GM19025 (cell line): ENCODE measurements around the gene GGA2.

Experiments
- ATAC-seq: cut with Tn5 transposase; IDR thresholded peaks from one replicate; pipeline ENCODE4 v1.9.1; 2021; ENCODE audit warnings: mild to moderate bottlenecking, low read depth, moderate library complexity; ENCODE audit not compliant: unreplicated experiment

Gene GGA2

DNA sequence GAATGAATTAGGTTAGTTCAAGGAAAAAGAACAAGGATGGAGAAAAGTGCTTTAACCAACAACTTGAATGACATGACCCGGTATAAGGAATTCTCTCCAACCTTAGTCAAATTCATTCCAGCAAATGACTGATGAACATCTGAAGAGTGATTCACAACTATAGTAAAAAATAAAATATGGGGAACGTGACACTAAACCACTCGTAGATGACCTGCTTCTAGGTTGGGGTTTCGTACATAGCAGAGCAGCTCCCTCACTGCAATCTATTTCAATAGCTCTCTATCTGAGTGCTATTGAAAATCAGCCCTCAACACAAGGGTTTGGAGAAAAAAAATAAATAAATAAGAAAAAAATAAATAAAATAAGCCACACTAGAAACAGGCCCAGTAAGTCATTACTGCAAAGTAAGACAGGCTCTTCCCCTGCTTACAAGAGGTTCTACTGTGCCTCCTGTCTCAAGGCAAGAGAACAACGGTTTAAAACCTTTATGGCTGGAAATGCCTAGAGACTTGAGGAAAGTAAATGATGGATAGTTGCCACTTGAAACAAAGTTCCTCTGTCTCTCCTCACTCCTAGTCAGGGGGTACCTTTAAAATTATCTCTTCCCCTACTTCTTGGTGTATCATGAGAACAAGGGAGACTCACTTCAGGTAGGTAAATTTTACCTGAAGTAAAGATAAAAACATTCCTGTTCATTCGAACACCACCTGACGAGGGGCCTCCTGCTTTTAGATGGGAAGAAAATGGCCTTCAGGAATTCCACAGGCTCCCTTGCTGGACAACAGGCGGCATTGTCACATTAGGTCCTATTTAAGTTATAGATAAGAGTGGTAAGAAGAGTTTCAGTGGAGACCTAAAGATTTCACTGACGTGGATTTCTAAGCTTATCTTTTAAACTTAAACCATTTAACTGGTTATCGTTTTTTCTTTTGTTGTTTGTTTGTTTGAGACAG is 77.8 kb downstream of the GGA2 start:
- no peak for ATAC-seq

DNA sequence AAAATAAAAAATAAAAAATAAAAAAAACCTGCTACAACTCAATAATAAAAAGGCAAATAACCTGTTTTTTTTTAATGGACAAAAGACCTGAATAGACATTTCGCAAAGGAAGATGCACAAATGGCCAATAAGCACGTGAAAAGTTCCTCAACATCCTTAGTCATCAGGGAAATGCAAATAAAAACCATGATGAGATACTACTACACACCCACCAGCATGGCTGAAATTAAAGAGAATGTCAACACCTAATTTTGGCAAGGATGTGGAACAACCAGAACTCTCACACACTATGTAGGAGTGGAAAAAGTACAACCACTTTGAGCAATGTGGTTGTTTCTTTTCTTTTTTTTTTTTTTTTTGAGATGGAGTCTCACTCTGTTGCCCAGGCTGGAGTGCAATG is 81.9 kb downstream of the GGA2 start:
- ATAC-seq: no peak

DNA sequence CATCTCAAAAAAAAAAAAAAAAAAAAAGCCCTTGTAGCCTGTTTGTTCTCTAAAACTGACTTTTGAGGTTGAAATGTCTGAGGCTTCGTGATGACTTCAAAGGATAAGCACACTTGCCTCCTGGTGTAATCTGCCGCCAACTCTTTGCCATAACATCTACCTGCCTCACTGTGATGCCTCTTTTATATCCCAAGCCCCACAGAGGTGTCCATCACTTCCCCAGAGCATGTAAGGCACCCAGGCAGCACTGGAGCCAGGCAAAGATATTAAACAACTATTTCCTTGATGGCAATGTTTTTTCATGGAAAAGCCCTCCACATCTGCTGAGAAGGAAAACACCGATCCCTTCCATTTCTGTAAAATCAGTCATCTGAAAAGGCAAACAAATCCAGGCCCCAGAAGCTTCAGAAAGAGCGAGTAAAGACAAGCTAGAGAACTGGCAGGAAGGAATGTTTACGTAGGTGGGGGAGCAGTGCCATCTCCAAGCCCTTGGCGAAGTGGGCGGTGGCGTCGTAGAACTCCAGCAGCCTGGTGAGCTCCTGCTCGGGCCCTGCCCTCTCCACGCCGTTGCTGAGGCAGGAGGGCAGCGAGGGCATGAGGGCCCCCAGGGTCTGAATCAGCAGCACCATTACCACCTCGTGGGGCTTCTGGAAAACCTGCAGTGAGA is 85.9 kb downstream of the GGA2 start:
- no peak for ATAC-seq

DNA sequence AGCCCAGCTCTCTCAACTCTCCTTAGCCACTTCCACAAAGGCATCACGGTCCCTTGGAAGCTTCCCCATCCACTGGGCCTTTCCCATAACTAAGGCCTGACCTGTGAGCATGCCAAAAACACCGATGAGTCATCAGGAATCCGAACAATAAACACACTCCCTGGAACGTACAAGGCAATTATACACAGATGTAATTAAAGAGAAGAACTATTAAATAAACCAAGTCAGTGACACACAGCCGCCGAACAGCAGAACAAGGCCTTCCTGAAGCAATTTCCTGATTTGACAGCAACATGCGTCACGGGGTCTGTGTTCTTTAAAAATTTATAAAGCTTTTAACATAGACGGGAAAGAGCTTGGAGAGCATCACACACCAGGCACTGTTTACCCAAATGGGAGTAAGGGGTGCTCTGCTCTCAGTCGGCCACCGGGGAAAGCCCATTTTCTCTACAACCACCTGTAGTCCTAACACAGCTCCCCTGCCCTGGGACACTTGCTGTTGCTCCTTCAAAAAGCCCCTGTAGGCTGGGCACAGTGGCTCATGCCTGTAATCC is 86.7 kb downstream of the GGA2 start:
- ATAC-seq: no peak

DNA sequence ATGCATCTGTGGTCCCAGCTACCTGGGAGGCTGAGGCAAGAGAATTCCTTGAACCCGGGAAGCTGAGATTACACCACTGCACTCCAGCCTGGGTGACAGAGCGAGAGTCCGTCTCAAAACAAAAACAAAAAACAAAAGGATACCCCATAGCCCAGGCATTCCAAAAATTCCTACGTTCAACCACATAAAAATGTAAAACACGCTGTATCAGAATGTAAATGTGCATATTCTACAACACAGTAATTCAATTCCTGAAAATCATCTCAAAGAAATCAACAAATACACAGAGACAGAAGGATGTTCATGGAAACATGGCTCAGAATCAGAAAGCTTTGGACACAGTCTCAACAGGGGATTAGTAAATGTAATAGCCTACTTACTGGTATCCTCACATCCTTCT is 90.3 kb downstream of the GGA2 start:
- ATAC-seq: no peak

DNA sequence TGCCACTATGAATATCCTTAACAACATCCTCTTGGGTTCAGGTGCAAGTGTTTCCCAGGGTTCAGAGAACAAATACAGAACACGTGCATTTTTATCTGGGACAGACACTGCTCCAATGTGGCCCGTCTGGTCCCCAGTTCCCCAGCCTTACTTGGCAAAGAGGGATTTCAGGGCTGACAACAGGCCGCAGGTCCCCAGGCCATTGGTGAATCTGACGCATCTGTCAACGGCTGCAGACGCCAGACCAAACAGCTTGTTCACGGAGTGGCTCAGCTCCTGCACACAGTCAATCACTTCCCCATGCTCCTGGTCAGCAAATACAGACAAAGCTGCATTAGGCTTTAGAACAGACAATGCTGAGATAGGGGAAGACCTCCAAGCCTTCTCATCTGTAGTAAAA is 93.5 kb downstream of the GGA2 start:
- no peak for ATAC-seq

DNA sequence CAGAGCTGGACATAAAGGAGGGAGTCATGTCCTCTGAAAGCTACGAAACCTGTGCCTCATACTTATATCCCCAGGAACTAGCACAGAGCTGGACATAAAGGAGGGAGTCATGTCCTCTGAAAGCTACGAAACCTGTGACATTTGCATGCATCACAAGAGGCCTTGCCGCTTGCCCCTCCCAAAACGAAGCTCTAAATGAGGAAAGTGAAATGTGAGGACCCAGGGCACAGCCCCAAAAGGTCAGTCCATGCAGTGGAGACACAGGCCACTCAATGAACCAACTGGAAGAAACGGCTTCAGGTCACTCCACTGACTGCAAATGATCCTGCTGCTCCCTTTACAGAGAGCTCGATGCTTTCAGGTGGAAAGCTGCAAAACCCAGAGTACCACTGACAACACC is 95.6 kb downstream of the GGA2 start:
- ATAC-seq: no peak
